Endometrium (tissue), 2 donors: ENCODE measurements around the gene ELFN1.

Experiments used
- FAIRE-seq: peaks from 2 replicates; lab custom pipeline; 2012; peaks lifted over from hg19 to GRCh38; lab: Jason Lieb, UNC
- donor health status: control.
- donor health status: control.

ELFN1 gene

DNA sequence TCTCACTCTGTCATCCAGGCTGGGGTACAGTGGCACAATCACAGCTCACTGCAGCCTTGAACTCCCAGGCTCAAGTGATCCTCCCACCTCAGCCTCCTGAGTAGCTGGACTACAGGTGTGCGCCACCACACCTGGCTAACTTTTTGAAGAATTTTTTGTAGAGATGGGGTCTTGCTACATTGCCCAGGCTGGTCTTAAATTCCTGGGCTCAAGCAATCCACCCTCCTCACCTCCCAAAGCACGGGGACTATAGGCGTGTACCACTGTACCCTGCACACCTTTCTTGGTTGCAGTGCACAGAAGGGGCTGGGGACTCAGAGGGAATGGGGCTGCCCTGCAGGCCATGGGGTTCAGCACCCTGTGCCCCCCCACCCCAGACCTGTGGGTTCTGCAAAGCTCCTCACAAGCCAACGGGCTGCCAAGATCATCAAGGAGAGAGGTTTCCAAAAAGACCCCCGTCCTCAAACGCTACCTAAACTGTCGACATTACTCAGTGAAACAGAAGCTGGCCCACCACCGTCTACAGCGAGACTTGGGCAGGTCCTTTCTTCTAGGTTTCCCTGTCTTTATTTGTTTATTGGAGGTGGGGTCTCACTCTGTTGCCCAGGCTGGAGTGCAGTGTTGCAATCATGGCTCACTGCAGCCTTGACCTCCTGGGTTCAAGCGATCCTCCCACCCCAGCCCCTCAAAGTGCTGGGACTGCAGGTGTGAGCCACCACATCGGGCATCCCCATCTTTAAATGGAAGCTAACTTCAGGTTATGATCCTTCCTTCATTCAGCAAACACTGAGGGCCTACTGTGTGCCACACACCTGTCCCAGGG, 26.6 kb upstream of the ELFN1 start:
- no peak for FAIRE-seq

DNA sequence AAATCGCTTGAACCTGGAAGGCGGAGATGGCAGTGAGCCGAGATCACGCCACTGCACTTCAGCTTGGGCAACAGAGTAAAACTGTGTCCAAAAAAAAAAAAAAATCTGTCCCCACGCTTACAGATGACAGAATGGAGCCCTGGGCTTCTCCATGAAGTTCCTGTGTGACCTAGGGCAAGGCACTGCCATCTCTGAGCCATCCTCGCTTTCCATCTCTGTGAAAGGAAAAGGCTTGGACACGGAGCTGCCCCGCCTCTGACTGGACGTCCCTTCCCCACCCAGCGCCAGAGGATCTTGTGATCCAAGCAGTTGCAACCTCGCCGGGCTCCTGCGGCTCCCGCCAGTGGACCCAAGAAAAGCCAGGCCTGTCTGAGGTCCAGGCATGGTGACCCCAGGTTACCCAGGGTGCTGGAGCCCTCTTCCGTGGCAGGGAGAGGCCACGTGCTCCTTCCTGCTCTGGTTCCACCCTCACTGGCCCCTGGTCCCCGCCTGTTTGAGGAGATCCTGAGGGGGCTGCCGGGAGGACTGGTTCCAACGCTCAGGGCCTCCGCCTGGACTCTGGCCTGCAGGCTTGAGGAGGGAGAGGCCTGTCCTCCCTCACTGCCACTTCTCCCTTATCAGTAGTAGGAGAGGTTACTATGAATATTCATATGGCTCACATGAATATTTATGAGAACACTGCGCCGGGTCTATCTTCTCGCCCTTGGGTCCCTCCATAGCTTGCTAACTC, 25.6 kb upstream of the ELFN1 start:
- FAIRE-seq, result no peak

DNA sequence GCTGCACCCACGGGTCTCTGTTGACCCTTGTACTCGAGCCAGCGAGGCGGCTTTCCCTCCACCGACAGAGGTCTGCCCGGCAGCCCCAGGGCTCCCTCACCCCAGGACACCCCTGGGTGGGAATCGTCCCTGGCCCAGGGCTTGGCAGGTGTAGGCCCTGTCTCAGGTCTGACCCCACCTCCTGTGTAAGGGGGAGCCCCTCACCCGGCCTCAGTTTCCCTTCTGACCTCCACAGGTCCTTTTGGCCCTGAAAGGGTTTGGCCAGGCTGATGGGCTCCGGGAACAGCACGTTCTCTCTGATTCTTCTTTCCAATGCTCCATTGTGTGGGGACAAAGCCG, 25.0 kb upstream of the ELFN1 start:
- FAIRE-seq, result no peak

DNA sequence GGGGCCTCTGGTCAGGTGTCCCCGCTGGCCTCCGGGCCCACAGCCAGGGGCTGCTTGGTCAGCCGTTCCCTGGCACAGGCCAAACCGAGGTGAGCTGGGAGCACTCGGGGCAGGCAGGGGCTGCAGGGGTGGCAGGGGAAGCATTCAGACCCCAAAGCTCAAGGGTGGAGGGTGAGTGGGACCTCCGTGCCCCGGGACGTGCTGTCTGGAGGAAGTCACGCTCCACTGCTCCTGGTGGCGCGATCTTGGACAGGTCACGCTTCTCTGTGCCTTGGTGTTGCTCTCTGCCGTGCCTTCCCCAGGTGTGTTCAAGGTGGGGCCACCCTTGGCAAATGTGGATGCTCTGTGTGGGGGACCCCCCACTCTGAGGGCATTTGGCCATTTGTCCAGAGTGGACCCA, 24.6 kb upstream of the ELFN1 start:
- FAIRE-seq, result no peak

DNA sequence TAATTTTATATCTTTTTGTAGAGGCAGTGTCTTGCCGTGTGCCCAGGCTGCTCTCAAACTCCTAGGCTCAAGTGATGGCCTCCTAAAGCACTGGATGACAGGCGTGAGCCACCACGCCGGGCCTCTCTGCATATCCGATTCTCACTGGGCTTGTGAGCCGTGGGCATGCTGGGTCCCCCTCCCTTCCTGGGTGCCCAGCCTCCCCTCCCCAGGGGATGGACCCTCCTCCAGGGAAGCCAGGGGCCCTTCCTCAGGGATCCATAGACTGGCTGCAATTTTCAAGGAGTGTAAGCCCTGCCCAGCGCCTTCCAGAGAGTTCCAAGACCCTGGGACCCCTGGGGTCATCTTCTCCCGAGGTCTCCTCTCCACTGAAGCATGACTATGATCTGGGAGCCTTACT, 23.7 kb upstream of the ELFN1 start:
- no peak for FAIRE-seq

DNA sequence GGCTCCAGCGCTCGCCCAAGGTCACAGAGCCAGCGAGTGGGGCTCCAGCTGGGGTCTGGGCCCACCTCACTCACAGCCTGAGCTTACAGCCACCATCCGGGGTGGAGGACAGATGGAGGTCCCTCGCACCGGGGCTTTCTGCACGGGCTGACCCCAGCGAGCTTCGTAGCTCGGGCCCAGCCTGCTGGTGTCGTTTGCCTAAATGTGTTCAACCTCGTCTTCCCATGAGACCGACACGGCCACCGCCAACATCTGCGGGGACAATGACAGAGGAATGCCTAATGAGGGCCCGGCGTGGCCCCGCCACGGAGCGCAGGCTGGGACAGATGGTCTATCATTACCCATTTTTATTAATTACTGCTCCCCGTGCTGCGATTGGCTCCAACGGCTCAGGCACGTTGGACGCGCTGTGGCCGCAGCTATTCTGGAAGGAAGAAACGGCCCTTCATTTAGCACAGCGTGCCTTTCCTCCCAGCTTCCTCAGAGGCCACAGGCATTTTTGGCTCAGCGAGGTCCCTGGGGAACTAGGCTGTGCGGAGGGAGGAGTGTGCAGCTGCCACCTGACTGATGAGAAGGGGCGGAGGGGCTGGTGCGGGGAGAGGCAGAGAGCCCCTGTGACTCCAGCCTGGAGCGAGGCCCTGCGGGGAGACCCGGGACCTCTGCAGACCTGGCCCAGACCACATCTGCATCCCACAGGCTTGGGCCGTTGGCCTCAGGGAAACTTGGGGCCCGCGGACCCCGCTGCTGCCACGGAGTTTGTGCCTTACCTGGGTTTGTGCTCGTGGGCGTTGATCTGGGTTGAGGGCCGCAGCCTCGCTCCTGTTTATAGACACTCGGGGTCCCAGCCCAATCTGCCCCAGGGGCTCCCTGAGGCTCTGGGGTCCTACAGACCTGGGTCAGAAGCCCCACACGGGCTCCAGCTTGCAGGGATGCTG, 22.9 kb upstream of the ELFN1 start:
- no peak for FAIRE-seq

DNA sequence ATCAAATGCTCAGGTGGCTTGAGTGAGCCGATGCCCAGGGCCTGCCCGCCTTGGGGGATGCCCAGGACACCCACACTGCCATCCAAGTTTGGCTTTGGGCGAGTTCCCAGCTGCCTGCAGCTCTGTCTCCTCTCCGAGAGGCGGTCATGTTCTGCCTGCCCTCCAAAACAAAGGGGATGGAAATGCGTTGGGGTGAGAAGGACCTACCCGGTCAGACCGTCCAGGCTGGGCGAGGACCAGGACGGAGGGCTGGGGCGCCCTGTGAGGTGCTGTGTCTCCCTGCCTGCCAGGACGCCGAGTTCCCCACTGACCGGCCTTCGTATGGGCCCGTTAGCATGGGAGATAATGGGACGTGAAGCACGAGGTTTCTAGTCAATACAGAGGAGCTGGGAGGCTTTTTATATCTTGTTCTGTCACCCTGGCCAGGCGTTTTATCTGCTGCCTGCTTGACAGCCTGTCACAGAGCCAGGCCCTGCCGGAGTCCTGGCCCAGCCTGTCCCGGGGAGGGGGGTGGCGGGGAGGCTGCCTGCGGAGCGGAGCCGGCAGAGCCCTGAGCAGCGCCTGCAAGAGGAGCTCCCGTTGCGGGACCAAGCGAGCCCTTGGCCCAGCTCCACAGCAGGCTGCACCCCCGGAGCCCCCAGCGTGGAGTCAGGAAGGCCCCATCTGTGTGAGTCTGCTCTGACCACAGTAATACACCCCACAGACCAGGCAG, 22.0 kb upstream of the ELFN1 start:
- FAIRE-seq, result no peak

DNA sequence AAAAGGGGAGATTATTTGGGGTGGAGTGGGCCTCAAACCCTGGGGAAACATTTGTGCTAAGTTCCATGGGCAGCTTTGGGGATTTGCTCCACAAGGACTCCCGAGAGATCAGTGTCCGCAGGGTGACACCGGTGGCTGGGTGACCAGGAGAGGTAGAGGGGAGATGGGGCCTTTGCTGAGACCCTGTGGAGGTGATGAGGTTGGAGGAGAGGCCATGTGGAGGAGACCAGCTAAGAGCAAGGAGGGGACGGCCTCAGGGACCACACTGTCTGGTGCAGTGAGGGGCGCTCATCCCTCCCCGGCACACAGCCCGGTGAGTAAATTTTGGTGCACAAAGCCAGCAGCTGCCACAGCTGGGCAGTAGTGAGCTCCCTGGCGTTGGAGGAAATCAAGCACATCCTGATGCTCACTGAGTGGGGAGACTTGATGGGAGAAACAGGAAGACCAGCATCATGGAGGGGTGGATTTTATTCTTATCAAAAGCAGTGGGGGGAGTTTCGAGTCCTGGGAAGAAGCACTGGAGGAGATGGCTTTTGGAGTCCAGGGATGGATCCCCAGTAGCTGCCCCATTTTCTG, 20.2 kb upstream of the ELFN1 start:
- no peak for FAIRE-seq

DNA sequence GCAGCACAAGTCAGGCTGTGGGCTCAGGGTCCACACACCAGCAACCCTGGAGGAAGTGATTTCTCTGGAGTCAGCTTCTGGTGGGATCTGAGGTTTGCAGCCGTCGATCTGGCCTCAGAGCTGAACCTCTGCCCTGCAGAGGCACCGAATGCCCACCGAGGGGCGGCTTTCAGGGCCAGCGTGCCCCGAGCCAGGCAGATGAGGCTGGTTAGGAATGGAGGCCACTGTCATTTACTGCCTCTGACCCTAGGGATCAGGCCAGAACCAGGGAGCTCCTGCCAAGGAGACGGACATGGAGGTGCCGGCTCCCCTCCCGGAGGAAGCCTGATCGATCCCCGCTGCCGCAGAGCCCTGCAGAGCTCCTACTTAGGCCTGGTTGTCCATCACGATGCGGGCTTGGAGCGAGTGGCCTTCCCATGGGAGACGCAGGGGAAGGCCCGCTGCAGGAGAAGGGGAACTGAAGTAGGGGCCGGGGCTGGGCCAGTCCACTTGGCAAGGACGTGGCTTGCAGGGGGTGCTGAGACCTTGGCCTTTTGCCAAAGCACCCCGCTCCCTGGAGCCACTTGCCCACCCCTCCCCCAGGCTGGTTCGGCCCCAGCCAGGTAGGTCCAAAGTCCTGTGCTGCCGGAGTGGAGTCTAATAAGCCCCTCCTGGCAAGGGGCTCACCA, 19.6 kb upstream of the ELFN1 start:
- no peak for FAIRE-seq

DNA sequence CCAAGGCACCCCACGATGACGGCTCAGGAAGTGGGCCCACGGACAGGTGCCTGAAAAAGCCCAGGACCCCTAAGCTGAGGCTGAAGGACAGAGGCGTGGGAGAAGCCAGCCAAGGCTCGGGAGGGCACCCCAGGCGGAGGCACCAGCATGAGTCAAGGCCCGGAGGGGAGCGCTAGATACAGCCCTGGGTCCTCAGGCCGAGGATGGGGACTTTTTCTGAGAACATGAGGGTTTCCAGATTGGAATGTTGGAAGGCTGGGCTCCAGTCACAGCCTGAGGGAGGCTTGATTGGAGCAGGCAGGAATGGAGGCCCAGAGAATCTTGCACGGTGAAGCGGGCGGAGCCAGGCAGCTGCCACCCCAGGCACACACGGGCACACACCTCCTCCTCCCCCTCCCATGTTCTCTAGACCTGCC, 19.0 kb upstream of the ELFN1 start:
- FAIRE-seq, result no peak

DNA sequence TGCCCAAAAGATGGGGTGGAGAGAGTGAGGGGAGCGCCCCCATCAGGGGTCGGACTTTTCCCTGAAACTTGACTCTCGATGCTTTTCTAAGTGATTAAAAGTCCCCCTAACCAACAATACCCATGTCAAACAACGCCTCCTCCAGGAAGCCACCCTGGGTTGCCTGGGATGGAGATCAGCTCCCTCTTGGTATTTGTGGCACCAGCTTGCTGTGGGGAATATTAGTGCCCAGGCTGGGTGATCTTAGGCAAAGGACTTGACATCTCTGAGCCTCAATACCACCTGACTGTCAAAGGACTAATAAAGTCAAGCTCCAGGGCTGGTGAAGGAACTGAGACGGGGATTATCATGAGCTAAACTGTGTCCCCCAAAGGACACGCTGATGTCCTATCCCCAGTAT, 18.2 kb upstream of the ELFN1 start:
- no peak for FAIRE-seq

DNA sequence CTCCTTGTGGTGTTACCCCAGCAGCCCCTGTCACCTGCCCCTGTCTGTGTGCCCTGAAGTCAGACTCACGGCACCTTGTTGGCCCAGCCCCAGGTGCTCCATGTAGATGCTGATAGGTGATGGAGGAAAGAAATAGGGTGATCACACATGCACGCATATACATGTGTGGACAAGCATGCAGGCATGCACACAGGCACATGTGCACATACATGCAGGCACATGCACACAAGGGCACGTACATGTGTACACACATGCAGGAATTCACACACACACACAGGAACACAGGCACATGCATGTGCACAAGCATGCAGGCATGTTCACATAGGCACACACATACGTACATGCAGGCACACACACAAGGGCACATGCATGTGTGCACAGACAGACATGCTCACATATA, 16.6 kb upstream of the ELFN1 start:
- no peak for FAIRE-seq

DNA sequence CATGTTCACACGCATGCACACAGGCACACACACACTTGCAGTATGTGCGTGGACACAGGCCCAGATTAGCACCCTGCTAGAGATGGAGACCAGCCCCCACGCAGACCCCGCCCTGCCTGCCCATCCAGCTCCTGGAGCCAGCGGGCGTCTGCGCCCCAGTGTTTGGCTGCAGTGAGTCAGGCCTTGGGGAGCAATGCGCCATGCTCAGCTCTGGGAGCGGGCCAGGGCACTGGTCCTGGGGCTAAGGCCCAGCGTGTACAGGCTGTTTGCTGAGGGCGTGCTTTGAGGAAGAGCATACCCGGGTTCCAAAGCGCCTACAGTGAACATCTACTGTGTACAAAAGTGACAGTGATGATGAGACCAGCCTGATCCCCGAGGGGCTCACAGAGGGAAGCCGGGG, 16.0 kb upstream of the ELFN1 start:
- no peak for FAIRE-seq

DNA sequence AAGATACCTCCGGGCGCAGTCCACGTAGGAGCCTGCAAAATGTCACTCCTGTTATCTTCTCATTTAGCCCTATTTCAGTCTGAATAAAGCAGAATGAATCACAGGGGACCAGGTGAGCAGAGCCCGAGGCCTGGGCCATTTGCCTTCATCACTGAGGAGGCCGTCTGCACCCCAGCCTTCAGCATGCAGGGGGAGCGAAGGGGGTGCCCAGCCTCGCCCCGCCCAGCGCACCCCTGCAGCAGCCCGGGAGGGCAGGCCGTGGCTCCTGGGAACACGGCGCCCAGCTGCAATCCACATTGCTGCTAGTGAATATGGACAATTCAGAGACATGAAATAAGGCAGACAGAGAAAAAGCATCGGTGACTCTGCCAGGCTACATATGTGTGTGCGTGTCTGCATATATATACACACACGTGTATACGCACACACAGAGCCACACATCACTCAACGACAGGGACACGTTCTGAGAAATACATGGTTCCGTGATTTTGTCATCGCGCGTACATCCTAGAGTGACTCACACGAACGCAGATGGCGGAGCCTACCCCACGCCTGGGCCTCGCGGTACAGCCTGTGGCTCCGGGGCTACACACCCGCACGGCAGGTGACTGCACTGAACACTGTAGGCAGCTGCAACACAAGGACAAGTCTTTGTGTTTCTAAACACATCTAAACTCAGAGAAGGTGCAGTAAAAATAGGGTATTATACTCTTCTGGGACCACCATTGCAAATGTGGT, 15.2 kb upstream of the ELFN1 start:
- FAIRE-seq, result no peak

DNA sequence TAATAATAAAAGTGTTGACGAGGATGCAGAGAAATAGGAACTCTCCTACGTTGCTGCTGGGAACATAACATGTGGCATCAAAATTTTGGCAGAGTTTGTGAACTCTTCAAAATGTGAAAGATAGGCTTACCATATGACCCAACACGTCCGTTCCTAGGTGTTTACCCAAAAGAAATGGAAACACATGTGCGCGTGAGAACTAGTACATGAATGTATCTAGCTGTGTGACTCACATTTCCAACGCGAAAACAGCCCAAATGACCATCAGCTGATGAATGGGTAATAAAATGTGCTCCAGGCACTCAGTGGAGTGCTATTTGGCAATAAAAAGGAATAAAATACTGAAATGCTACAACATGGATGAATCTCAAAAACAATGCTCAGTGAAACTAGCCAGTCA, 10.4 kb upstream of the ELFN1 start:
- FAIRE-seq, result no peak

DNA sequence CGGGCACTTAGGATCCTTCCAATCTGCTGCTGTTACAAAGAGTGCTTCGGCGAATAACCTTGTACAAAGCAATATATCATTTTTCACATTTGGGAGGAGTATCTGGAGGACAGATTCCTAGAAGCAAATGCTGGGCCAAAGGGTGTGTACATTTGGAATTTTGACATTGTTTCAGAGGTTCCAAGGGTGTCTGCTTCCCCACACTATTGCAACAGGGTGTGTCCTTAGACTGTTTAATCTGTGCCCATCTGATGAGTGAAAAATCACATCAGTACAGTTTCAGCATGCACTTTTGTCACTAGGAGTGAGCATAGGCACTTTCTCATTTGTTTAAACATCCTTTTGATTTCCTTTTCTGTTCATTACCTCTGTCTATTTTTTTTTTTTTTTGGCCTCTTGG, 8.6 kb upstream of the ELFN1 start:
- no peak for FAIRE-seq

DNA sequence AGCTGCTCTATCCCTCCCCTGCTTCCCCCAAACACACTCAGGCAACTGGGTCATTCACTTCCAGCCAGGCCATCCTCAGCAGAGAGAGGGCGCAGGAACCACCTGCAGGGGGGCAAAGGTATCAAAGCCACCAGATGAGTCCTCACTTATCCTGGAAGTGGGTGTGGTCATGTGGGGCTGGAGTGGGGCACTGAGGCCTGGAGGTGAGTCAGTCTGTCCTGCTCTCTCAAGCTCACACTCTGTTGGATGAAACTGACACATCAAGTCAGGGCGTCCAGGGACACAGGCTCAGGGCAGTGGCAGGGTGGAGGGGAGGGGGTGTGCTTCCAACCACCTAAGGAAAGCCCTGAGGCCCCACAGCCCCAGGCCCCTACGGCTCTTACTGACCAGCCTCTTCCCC, 8.0 kb upstream of the ELFN1 start:
- FAIRE-seq, result no peak

DNA sequence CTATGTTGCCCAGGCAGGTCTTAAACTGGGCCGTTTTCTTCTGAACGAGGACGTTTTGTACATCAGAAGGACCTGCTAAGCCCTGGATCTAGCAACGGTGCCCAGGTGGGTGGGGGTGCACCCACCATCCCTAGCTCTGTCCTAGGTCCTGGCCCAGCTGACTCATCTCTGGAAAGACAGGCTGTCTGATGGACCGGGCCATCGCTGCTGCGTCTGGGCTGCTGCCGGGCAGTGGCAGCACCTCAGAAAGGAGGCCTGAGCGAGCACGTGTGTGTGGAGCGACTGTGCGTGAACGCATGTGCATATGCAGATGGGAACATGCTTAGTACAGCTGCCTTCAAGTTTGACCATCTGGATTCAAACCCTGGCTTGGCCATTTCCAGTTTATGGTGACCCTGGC, 7.3 kb upstream of the ELFN1 start:
- FAIRE-seq, result no peak

DNA sequence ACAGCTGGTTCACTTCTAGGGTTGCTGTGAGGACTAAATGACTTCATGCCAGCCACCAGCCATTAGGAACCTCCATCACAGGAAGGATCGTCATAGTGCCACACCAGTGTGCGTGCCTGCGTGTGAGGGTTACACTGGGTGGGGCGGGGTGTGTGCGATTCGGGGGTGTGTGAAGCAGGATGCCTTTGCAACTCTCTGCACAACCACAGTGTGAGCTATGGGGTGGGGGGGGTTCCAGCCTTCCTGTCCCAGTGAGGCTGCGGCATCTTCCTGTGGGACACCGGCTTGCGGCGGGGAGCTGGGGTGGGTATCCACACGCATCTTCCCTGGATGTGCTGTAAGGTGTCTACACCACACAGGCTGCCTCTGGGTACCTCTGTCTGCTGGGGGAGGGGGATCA, 6.9 kb upstream of the ELFN1 start:
- FAIRE-seq, result no peak

DNA sequence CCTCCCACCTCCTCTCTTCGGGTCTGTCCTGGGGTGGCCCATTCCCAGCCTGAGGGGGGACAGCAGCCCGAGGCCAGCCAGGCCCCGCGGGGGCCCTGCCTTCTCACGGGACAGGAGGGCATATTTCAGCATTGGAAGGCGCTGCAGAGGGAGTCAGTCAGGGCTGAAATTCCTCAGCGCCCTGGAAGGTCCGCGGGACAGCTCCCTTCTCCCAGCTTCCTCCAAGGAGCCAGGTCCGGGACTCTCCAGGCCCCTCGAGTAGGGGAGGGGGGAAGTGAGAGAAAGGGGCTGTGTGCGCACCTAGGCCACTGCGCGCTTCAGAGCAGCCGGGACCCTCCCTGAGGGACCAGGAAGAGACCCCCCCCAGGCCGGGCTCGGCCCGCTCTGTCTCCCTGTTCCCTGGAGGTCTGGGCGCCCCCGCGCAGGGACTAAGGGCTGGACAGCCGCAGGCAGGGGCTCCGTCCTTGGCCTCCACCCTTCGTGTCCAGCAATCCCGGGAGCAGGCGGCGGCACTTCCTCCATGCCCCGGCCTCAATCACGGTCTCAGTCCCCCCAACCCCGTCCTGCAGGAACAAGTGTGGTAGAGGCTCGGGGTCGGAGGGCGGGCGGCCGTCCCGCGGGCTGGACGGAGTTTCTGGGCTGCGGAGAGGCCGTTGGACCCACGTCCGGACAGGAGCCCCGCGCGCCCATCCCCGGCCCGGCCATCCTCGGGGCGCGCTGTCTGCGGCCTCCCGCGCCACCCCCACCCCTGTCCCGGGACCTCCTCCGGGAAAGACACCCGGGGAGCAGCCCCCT, 6.0 kb upstream of the ELFN1 start:
- FAIRE-seq, result no peak
